ENCODE results near the gene CNN3. TPM values are rescaled to one million over a fixed set of nuclear protein-coding genes. Genes with fewer than 3 reads are reported as not detected.

CNN3 gene
- polyA plus RNA-seq, 1 donor from 2014 or later, result 4.2 TPM

- peaks cover 2% of the 10 kb centered on the region for H3K27me3 Mint-ChIP-seq
- no peaks in the 10 kb centered on the region for H3K9me3 Mint-ChIP-seq
- peaks cover 0 to 3% (median 0%) of the 10 kb centered on the region in 3 donors for H3K4me1 Mint-ChIP-seq
- no peak overlapping the region for H3K27ac Mint-ChIP-seq
- H3K36me3 Mint-ChIP-seq, result no peaks in the 10 kb centered on the region
- H3K4me3 Mint-ChIP-seq, result no peak overlapping the region
Observed at GRCh38 chr1:94936861-94937620, 10.1 kb upstream of the CNN3 start.

GRCh38 chr1:94935476-94935875 lies 8.6 kb upstream of the CNN3 start:
- Mint-ChIP-seq H3K27ac (no peak overlapping the region), H3K4me1 (peaks cover 0 to 3% (median 0%) of the 10 kb centered on the region in 3 donors), H3K27me3 (peaks cover 2% of the 10 kb centered on the region), H3K36me3 (no peaks in the 10 kb centered on the region), H3K4me3 (no peak overlapping the region), H3K9me3 (no peaks in the 10 kb centered on the region)

DNA sequence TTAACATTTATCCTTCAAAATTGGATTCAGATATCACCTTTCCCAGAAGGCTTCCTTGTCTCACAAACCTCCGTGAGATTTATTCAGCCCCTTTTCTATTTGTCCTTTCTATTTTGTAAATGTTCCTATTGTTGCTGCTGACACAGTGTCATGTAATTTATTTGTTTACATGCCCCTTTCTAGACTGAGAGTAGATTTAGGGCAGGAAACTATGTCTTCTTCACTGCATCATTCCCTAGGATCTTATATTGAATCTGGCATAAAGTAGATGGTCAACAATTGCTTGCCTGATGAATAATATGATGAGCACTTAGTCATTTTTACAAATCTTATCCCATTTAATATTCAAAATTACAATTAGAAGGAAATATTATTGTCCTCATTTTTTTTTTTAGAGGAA lies 8.1 kb upstream of the CNN3 start:
- H3K36me3 Mint-ChIP-seq, result no peaks in the 10 kb centered on the region
- H3K9me3 Mint-ChIP-seq, result no peaks in the 10 kb centered on the region
- H3K27me3 Mint-ChIP-seq, result peaks cover 2% of the 10 kb centered on the region
- H3K4me3 Mint-ChIP-seq, result no peak overlapping the region
- H3K4me1 Mint-ChIP-seq, result peaks cover 0 to 3% (median 0%) of the 10 kb centered on the region in 3 donors
- H3K27ac Mint-ChIP-seq, result no peak overlapping the region

GRCh38 chr1:94934551-94934950 lies 7.6 kb upstream of the CNN3 start:
- no peaks in the 10 kb centered on the region for H3K36me3 Mint-ChIP-seq
- H3K4me3 Mint-ChIP-seq, result no peak overlapping the region
- no peaks in the 10 kb centered on the region for H3K9me3 Mint-ChIP-seq
- peaks cover 2% of the 10 kb centered on the region for H3K27me3 Mint-ChIP-seq
- H3K27ac Mint-ChIP-seq, result no peak overlapping the region
- H3K4me1 Mint-ChIP-seq, result peaks cover 0 to 3% (median 0%) of the 10 kb centered on the region in 3 donors

- Mint-ChIP-seq H3K9me3 (no peaks in the 10 kb centered on the region), H3K4me3 (no peak overlapping the region), H3K36me3 (peaks cover 2% of the 10 kb centered on the region), H3K27ac (no peak overlapping the region), H3K4me1 (peaks cover 3 to 5% (median 5%) of the 10 kb centered on the region in 3 donors), H3K27me3 (peaks cover 9% of the 10 kb centered on the region)
Observed at GRCh38 chr1:94931254-94931841, 4.4 kb upstream of the CNN3 start.

DNA sequence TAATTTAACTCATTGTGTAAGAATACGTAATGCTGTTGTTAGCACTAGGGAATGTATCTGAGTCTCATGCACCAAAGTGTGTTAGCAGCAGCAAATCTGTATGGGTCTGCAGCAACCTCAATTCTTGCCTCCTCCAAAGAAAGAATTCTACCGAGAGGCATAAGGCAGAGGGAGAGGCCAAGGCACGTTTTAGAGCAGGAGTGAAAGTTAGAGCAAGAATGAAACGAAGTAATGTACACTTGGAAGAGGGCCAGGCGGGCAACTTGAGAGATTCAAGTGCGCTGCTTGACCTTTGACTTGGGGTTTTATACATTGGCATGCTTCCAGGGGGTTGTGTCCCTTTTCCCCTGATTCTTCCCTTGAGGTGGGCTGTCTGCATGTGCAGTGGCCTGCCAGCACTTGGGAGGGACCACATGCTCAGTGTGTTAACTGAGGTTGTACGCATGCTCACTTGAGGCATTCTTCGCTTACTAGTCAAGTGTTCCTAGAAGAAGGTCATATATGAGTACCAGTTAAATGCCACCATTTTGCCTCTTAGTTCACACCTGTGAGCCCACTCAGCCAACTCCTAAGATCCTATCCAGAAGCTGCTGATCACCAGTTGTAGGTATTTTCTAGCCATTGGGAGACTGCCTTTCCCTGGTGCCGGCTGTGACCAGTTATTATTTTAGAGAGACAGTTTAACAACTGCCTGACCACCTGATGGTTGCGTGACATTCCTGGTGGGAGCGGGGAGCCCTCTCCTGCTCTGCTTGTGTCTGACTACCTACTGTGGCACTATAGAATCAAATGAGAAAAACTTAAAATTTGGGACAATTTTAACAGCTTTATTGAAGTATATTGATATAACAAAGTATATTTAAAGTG lies 2.7 kb upstream of the CNN3 start:
- H3K36me3 Mint-ChIP-seq, result peaks cover 2% of the 10 kb centered on the region
- H3K9me3 Mint-ChIP-seq, result no peaks in the 10 kb centered on the region
- peaks cover 22% of the 10 kb centered on the region for H3K27me3 Mint-ChIP-seq
- peak overlapping the region in 1 of 3 donors; percentile 58 for H3K27ac Mint-ChIP-seq
- peaks cover 13 to 19% (median 15%) of the 10 kb centered on the region in 3 donors for H3K4me1 Mint-ChIP-seq
- peak overlapping the region in 1 of 4 donors; percentile 35 for H3K4me3 Mint-ChIP-seq

DNA sequence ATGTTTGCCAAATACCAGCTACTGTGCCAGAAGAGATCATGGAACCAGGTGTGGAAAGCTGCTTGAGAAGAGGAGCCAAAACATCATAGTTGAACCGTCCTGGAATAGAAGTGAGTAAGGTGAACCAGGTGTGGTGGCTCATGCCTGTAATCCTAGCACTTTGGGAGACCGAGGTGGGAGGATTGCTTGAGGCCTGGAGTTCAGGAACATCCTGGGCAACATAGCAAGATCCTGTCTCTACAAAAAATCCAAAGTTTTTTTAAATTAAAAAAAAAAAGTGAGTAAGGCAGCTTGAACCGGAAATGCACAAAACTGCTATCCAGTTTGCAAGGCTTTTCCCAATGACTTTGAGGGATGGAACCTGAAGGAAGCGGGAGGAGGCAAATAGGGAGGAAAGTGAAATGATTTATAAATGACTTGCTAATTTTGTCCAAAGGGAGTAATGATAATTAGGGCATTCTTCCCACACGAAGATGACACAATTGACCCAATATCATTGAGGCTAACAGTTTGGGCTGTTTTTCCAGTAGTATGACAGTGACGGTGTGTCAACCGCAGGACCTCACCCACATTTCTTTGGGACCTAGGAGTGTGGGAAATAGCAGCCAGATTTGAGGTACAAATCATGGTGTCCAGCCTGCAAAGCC lies 1.5 kb upstream of the CNN3 start:
- peaks cover 13 to 24% (median 17%) of the 10 kb centered on the region in 3 donors for H3K4me1 Mint-ChIP-seq
- peaks cover 30% of the 10 kb centered on the region for H3K27me3 Mint-ChIP-seq
- H3K36me3 Mint-ChIP-seq, result peaks cover 2% of the 10 kb centered on the region
- H3K27ac Mint-ChIP-seq, result no peak overlapping the region
- peak overlapping the region; percentile 44 to 93 (median 86) for H3K4me3 Mint-ChIP-seq
- H3K9me3 Mint-ChIP-seq, result no peaks in the 10 kb centered on the region

DNA sequence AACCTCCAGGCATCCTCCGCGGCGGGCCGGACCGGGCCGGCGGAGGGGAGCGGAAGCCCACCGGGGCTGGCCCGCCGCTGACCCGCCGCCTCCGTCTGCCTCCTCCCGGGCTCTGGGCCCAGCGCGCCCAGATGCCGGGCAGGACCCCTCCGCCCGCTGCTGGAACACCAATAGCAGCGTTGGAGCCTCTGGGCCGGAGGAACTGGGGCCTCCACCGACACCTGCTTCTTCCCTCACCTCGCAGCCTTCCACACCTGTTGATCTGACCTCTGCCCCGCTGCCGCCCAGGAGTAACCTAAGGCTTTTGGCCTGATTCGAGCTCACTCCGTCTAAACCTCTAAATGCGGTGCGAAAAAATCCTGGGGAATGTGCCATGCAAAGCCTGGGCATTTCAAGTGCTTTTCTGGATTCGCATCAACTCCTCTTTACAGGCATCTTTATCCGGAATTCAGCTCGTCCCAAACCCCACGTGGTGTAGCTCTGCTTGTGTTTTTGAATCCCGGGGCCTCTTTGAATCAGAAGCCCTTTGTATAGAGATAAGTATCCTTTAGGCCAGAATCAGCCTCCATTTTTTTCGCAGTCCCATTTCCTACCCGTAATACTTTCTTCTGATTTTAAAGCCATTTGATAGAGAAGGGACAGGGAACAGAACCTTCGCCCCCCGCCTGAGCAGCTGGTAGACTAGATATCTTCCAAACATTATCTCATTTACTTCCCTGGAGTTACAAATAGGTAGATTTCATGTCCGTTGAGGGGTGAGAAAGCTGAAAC lies 680 bp upstream of the CNN3 start:
- Mint-ChIP-seq H3K9me3 (no peaks in the 10 kb centered on the region), H3K4me1 (peaks cover 13 to 24% (median 20%) of the 10 kb centered on the region in 3 donors), H3K36me3 (peaks cover 2% of the 10 kb centered on the region), H3K27ac (peak overlapping the region in 1 of 3 donors; percentile 71), H3K27me3 (peaks cover 33% of the 10 kb centered on the region), H3K4me3 (peak overlapping the region; percentile 80 to 93 (median 88))

GRCh38 chr1:94926126-94926914 lies 590 bp downstream of the CNN3 start:
- H3K4me3 Mint-ChIP-seq, result peak overlapping the region; percentile 83 to 96 (median 90)
- H3K4me1 Mint-ChIP-seq, result peaks cover 13 to 24% (median 20%) of the 10 kb centered on the region in 3 donors
- H3K9me3 Mint-ChIP-seq, result no peaks in the 10 kb centered on the region
- H3K27me3 Mint-ChIP-seq, result peaks cover 33% of the 10 kb centered on the region
- peak overlapping the region in 2 of 3 donors; percentile 76 to 89 for H3K27ac Mint-ChIP-seq
- H3K36me3 Mint-ChIP-seq, result peaks cover 2% of the 10 kb centered on the region

DNA sequence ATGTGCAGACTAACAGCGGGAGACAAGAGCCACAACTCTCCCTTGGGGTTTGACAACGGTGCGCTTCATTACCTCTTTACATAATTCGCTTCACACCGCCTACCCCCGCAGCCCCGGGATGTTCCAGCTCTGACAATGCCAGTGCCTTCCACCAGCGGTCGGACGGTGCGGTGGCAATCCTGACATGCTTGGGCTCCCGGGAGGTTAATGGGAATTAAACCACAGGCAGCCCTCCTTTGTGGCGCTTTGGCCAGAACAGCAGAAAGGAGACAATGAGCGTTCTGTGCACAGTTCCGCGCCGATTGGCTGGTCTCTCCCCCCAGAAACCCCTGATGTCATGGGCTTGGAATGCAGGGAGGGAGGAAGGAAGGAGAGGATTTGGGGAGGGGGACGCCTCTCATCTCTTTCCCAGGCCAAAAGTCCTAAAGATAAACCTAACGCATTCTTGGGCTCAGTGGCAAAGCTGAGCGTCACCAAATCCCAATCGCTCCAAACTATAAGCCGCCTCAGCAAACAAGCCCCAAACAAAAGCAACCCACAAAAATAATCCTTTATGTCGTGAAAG lies 1.3 kb downstream of the CNN3 start:
- Mint-ChIP-seq H3K9me3 (no peaks in the 10 kb centered on the region), H3K27ac (peak overlapping the region in 2 of 3 donors; percentile 76 to 89), H3K4me3 (peak overlapping the region; percentile 83 to 96 (median 90)), H3K27me3 (peaks cover 33% of the 10 kb centered on the region), H3K4me1 (peaks cover 13 to 24% (median 20%) of the 10 kb centered on the region in 3 donors), H3K36me3 (peaks cover 2% of the 10 kb centered on the region)

DNA sequence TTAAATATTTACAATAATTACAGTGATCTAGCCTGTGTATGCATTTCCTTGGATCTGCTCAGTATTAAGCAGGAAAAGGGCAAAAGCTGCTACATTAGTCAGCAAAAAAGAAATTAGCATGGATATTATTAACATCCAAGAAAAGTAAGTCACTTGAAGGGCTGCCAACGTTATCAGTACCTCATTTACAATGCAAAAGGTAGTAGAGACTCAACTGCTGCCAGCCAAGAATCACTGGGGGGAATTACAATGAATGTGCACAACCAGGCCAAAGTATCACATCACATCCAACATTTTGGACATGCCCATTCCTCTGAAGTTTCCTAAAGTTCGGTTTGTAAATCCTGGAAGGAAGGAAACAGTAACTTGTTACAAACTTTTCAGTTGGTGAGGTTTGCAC lies 1.9 kb downstream of the CNN3 start:
- peak overlapping the region in 2 of 4 donors; percentile 11 to 83 for H3K4me3 Mint-ChIP-seq
- H3K27ac Mint-ChIP-seq, result no peak overlapping the region
- H3K36me3 Mint-ChIP-seq, result peaks cover 2% of the 10 kb centered on the region
- peaks cover 33% of the 10 kb centered on the region for H3K27me3 Mint-ChIP-seq
- peaks cover 13 to 24% (median 20%) of the 10 kb centered on the region in 3 donors for H3K4me1 Mint-ChIP-seq
- no peaks in the 10 kb centered on the region for H3K9me3 Mint-ChIP-seq

DNA sequence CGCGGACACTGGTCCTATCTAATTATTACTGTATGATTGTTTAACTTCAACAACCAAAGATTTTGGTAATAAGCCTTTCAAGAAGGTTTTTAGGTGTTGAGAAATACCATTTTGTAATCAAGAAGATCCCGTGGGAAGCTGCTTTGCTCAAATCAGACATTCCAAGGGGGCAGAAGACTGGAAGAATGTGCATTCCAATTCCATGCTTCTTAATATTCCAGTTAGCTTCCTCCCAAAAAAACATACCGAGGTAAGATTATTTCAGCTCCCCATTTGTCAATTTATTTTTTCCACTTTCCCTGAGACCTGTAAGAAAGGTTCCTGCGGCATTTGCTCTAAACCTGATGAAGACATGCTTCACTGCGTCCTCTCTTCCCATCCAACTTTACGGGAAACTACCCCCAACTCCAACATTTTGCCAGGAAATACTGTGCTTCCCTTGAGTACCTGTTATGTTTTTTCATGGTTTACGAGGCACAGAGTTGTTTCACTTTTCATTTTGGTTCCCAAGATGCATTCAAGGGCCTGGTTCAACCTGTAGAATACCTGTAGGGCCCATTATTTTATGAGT lies 4.1 kb downstream of the CNN3 start:
- H3K4me3 Mint-ChIP-seq, result no peak overlapping the region

DNA sequence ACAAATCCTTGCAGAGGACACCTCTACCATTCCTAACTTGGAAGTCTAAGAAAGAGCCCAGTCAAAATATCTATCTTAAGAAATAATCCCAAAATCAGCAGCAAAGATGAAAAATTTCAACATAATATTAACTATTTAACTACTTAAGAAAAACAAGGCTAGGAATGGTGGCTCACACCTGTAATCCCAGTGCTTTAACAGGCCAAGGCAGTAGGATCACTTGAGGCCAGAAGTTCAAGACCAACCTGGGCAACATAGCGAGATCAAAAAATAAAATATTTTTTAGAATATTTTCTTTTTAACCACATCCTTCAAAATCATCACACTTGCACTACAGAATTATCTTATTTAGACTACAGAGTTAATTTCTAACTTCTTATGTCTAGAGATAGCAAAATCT lies 4.9 kb downstream of the CNN3 start:
- no peak overlapping the region for H3K27ac Mint-ChIP-seq
- H3K9me3 Mint-ChIP-seq, result no peaks in the 10 kb centered on the region
- peaks cover 28% of the 10 kb centered on the region for H3K27me3 Mint-ChIP-seq
- H3K36me3 Mint-ChIP-seq, result no peaks in the 10 kb centered on the region
- H3K4me1 Mint-ChIP-seq, result peaks cover 11 to 19% (median 18%) of the 10 kb centered on the region in 3 donors
- no peak overlapping the region for H3K4me3 Mint-ChIP-seq

More for the DNA sequence above, 4.1 kb downstream of the CNN3 start:
- H3K27ac Mint-ChIP-seq, result no peak overlapping the region
- no peaks in the 10 kb centered on the region for H3K36me3 Mint-ChIP-seq
- H3K4me1 Mint-ChIP-seq, result peaks cover 12 to 24% (median 20%) of the 10 kb centered on the region in 3 donors
- H3K9me3 Mint-ChIP-seq, result no peaks in the 10 kb centered on the region
- H3K27me3 Mint-ChIP-seq, result peaks cover 29% of the 10 kb centered on the region

All from IgD-negative memory B cell (primary cell).